Vagina (tissue), 2 donors: ENCODE measurements around the gene SCD5.

ENCODE experiments used
- POLR2A ChIP-seq, 2 donors: fragments of 450-650 bp; IDR thresholded peaks; one replicate each; pipeline ENCODE4 v1.6.1; 2017; ENCODE audit warnings: antibody characterized with exemption in 2 of 2, mild to moderate bottlenecking in 2 of 2, moderate library complexity in 2 of 2
- POLR2AphosphoS5 ChIP-seq, 2 donors: sonication (generic); formaldehyde crosslinking; IDR thresholded peaks; one replicate each; pipeline ENCODE4 v1.9.0; 2017; ENCODE audit warnings: antibody characterized with exemption in 2 of 2, mild to moderate bottlenecking in 2 of 2, low read depth in 1 of 2; ENCODE audit not compliant: insufficient read depth in 1 of 2
- TF ChIP-seq, protein P1 (sequence below), 3 experiments: fragments of 450-650 bp in 2 of 3; fragments of 200-600 bp in 1 of 3; sonication (generic) in 1 of 3; IDR thresholded peaks; one replicate each; pipeline ENCODE4 v1.5.1; 2017 to 2019; ENCODE audit warnings: antibody characterized with exemption in 3 of 3, mild to moderate bottlenecking in 2 of 3, moderate library complexity in 2 of 3

DNA sequence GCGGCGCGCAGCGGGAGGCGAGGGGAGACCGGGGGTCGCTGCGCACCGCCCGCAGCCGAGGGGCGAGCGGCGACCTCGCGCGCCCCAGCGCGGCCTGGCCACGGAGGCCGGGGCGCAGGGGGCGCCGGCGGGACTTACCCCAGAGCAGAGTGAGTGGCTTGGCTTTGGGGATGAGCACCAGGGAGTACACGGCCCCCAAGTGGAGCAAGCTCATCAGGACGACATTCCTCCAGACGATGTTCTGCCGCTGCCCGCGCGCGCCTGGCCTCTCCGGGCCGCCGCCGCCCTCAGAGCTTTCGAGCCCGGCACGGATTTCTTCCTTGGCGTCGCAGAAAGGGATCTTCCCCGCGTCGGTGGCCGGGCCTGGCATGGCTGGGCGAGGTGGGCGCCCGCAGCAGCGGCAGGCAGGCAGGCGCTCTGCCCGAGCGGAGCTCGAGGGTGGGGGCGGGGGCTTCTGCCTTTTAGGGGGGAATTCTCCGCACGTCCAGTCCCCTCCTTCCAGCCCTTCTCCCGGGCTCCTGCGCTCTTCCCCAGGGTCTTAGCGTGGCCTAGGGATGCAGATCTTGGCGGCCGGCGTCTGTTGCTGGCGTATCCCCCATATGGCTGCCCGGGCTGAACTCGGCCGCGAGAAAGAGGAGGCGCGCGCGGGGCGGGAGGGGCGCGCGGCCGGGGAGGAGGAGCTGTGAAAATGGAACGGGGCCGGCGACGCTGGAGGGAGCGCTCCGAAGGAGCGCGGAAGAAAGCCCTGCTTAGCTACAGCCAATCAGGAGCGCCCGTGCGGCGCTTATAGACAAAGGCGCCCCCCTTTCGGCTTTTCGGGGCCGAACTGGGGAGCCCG lies at the start of gene SCD5:
- TF ChIP-seq, protein P1, sequence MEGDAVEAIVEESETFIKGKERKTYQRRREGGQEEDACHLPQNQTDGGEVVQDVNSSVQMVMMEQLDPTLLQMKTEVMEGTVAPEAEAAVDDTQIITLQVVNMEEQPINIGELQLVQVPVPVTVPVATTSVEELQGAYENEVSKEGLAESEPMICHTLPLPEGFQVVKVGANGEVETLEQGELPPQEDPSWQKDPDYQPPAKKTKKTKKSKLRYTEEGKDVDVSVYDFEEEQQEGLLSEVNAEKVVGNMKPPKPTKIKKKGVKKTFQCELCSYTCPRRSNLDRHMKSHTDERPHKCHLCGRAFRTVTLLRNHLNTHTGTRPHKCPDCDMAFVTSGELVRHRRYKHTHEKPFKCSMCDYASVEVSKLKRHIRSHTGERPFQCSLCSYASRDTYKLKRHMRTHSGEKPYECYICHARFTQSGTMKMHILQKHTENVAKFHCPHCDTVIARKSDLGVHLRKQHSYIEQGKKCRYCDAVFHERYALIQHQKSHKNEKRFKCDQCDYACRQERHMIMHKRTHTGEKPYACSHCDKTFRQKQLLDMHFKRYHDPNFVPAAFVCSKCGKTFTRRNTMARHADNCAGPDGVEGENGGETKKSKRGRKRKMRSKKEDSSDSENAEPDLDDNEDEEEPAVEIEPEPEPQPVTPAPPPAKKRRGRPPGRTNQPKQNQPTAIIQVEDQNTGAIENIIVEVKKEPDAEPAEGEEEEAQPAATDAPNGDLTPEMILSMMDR (IDR thresholded peaks at IDR 0.05) = no peak
- TF ChIP-seq POLR2AphosphoS5 (IDR thresholded peaks at IDR 0.05; ENCODE audit: insufficient read depth in 1 of 2, low read depth in 1 of 2) (peak in 1 of 2 donors; percentile 66), POLR2A (IDR thresholded peaks at IDR 0.05) (peak in 1 of 2 donors; percentile 36)
